ENCODE data around the gene PLEKHA4.
"Not testable (repeated sequence)": the region's sequence is repeated elsewhere in the genome, so short reads cannot be mapped to it uniquely, and the experiment has no call there.

PLEKHA4 gene

GRCh38 chr19:48804496-48804895 lies 63.9 kb downstream of the PLEKHA4 start:
- no peak for FAIRE-seq
- no peak for DNase-seq (ENCODE audit: insufficient read length, low spot score)

- DNase-seq (ENCODE audit: insufficient read length, low spot score) (no peak), FAIRE-seq (no peak)
These were observed 65.8 kb downstream of the PLEKHA4 start for GRCh38 chr19:48802623-48803022.

- no peak for DNase-seq (ENCODE audit: insufficient read length, low spot score)
These were observed 68.8 kb downstream of the PLEKHA4 start for GRCh38 chr19:48799358-48800300.

GRCh38 chr19:48798937-48799336 lies 69.5 kb downstream of the PLEKHA4 start:
- FAIRE-seq (no peak), DNase-seq (ENCODE audit: insufficient read length, low spot score) (peak; percentile 66)

More at GRCh38 chr19:48799358-48800300, 68.8 kb downstream of the PLEKHA4 start:
- FAIRE-seq: no peak

GRCh38 chr19:48797103-48797502 lies 71.3 kb downstream of the PLEKHA4 start:
- FAIRE-seq: no peak
- DNase-seq (ENCODE audit: insufficient read length, low spot score): no peak

- DNase-seq (ENCODE audit: insufficient read length, low spot score) (no peak), FAIRE-seq (no peak)
These were observed 71.9 kb downstream of the PLEKHA4 start for GRCh38 chr19:48796298-48797083.

GRCh38 chr19:48795685-48796070 lies 72.7 kb downstream of the PLEKHA4 start:
- no peak for FAIRE-seq
- DNase-seq (ENCODE audit: insufficient read length, low spot score): no peak

- FAIRE-seq (peak; percentile 96), DNase-seq (ENCODE audit: insufficient read length, low spot score) (peak; percentile 89)
These were observed 73.2 kb downstream of the PLEKHA4 start for GRCh38 chr19:48795055-48795684.

GRCh38 chr19:48794291-48794690 lies 74.1 kb downstream of the PLEKHA4 start:
- DNase-seq (ENCODE audit: insufficient read length, low spot score) (no peak), FAIRE-seq (no peak)

GRCh38 chr19:48793271-48793670 lies 75.1 kb downstream of the PLEKHA4 start:
- DNase-seq (ENCODE audit: insufficient read length, low spot score): no peak
- no peak for FAIRE-seq

- not testable (repeated sequence) for FAIRE-seq; DNase-seq (ENCODE audit: insufficient read length, low spot score)
These were observed 81.1 kb downstream of the PLEKHA4 start for GRCh38 chr19:48787331-48787730.

All from HTR-8/SVneo (cell line).